Measurements from ENCODE around the gene DAPK1. TPM values are rescaled to one million over a fixed set of nuclear protein-coding genes. Genes with fewer than 3 reads are reported as not detected.

DAPK1 gene
- total and polyA plus RNA-seq, 7 donors = 0.66 to 8.4 (median 2.2) TPM

- DNase-seq (no peak), ATAC-seq (no peak)
- intact Hi-C loops (cut with DNase I) = no loop called here
- 87 to 95% (median 90%) methylated on average over 6 of the region's 6 CpGs for WGBS, 3 donors
- Histone ChIP-seq H3K4me3 (no peak overlapping the region), H3K27me3 (ENCODE audit: insufficient read depth in 3 of 3, low read length in 2 of 3) (no peaks in the 10 kb centered on the region), H3K9me3 (no peaks in the 10 kb centered on the region), H3K36me3 (ENCODE audit: insufficient read depth in 1 of 2, low read depth in 1 of 2) (no peaks in the 10 kb centered on the region), H3K27ac (no peak overlapping the region), H3K4me1 (no peaks in the 10 kb centered on the region)
- no peak for TF ChIP-seq CTCF (IDR thresholded peaks at IDR 0.05)
Observed at GRCh38 chr9:87587356-87587745, 89.7 kb downstream of the DAPK1 start.

- intact Hi-C loops (cut with DNase I) = no loop called here
Observed at GRCh38 chr9:87587864-87588263, 90.2 kb downstream of the DAPK1 start.

GRCh38 chr9:87588339-87588738 is 90.7 kb downstream of the DAPK1 start:
- no peak overlapping the region for H3K4me3 ChIP-seq
- DNase-seq = no peak
- no peaks in the 10 kb centered on the region for H3K27me3 ChIP-seq (ENCODE audit: insufficient read depth in 3 of 3, low read length in 2 of 3)
- H3K4me1 ChIP-seq = peaks cover 7% of the 10 kb centered on the region
- H3K9me3 ChIP-seq = no peaks in the 10 kb centered on the region
- intact Hi-C loops (cut with DNase I) = no loop called here
- TF ChIP-seq CTCF (IDR thresholded peaks at IDR 0.05) = no peak
- no peak for ATAC-seq
- H3K27ac ChIP-seq = no peak overlapping the region
- H3K36me3 ChIP-seq (ENCODE audit: insufficient read depth in 1 of 2, low read depth in 1 of 2) = no peaks in the 10 kb centered on the region

More at GRCh38 chr9:87587864-87588263, 90.2 kb downstream of the DAPK1 start:
- DNase-seq (no peak), ATAC-seq (no peak)
- Histone ChIP-seq H3K36me3 (ENCODE audit: insufficient read depth in 1 of 2, low read depth in 1 of 2) (no peaks in the 10 kb centered on the region), H3K27ac (no peak overlapping the region), H3K4me3 (no peak overlapping the region), H3K9me3 (no peaks in the 10 kb centered on the region), H3K27me3 (ENCODE audit: insufficient read depth in 3 of 3, low read length in 2 of 3) (no peaks in the 10 kb centered on the region), H3K4me1 (peaks cover 2% of the 10 kb centered on the region)
- WGBS, 3 donors = 95 to 99% (median 97%) methylated on average over 2 of the region's 2 CpGs
- no peak for TF ChIP-seq CTCF (IDR thresholded peaks at IDR 0.05)

- no peak overlapping the region for H3K27ac ChIP-seq
- ATAC-seq = no peak
- no peak for TF ChIP-seq CTCF (IDR thresholded peaks at IDR 0.05)
Observed at GRCh38 chr9:87590996-87591395, 93.3 kb downstream of the DAPK1 start.

More at GRCh38 chr9:87590996-87591395, 93.3 kb downstream of the DAPK1 start:
- no peaks in the 10 kb centered on the region for H3K9me3 ChIP-seq
- no peak for DNase-seq
- WGBS, 3 donors = 94 to 97% (median 96%) methylated on average over 2 of the region's 2 CpGs
- H3K27me3 ChIP-seq (ENCODE audit: insufficient read depth in 3 of 3, low read length in 2 of 3) = no peaks in the 10 kb centered on the region
- intact Hi-C loops (cut with DNase I) = no loop called here
- no peak overlapping the region for H3K4me3 ChIP-seq
- H3K4me1 ChIP-seq = peaks cover 11% of the 10 kb centered on the region
- no peaks in the 10 kb centered on the region for H3K36me3 ChIP-seq (ENCODE audit: insufficient read depth in 1 of 2, low read depth in 1 of 2)
